Activated CD4-positive, alpha-beta T cell treated with anti-CD3 and anti-CD28 coated beads, Interleukin-2, amount 10 ng/mL, durations not matched to agents 7 days and 5 days (primary cell): ENCODE data around the gene FN3K. TPM values are rescaled to one million over a fixed set of nuclear protein-coding genes. Genes with fewer than 3 reads are reported as not detected.
"Not testable (repeated sequence)": the region's sequence is repeated elsewhere in the genome, so short reads cannot be mapped to it uniquely, and the experiment has no call there.

ENCODE experiments used
- CTCF ChIA-PET: fragments of 350-600 bp; sonication (Branson Sonifier 250); formaldehyde crosslinking; loops from one replicate; lab custom pipeline; 2021; ENCODE audit warnings: antibody characterized with exemption; lab: Charles Lee
- POLR2A ChIA-PET: fragments of 350-600 bp; sonication (Branson Sonifier 250); formaldehyde crosslinking; loops from one replicate; lab custom pipeline; 2021; ENCODE audit warnings: antibody characterized with exemption; lab: Charles Lee
- DNase-seq: peaks from one replicate; pipeline ENCODE4 v3.0.0-alpha.2; 2020
- H3K27ac Mint-ChIP-seq: one replicate; pipeline ENCODE4 v1.8.0; 2021; ENCODE audit warnings: mild to moderate bottlenecking, moderate library complexity, mixed read lengths
- H3K27me3 Mint-ChIP-seq: one replicate; pipeline ENCODE4 v1.8.0; 2021; ENCODE audit warnings: mixed read lengths
- H3K36me3 Mint-ChIP-seq: one replicate; pipeline ENCODE4 v1.8.0; 2021; ENCODE audit warnings: low read depth, mixed read lengths
- H3K4me1 Mint-ChIP-seq: one replicate; pipeline ENCODE4 v1.8.0; 2021; ENCODE audit warnings: mixed read lengths
- H3K4me3 Mint-ChIP-seq: one replicate; pipeline ENCODE4 v1.8.0; 2021; ENCODE audit warnings: mild to moderate bottlenecking, moderate library complexity, mixed read lengths
- H3K9me3 Mint-ChIP-seq: one replicate; pipeline ENCODE4 v1.8.0; 2021; ENCODE audit warnings: mixed read lengths
- total RNA-seq, 2 experiments: library from RNA; stranded (reverse); gene quantifications; one replicate each; pipeline ENCODE4 v1.2.3, GENCODE V29; 2021

Gene FN3K
- total RNA-seq, 2 experiments from 2014 or later: 2.0 to 4.2 TPM

GRCh38 chr17:82732118-82732743, 3.2 kb upstream of the FN3K start:
- CTCF ChIA-PET: interaction anchor here (1.1 kb wide), 1 partner anchor 64 kb away, joined by 3 read pairs; no protein-coding TSS in a partner anchor
- Mint-ChIP-seq H3K4me3 (no peak overlapping the region), H3K9me3 (peaks cover 8% of the 10 kb centered on the region), H3K4me1 (no peaks in the 10 kb centered on the region), H3K27me3 (no peaks in the 10 kb centered on the region), H3K36me3 (peaks cover 30% of the 10 kb centered on the region), H3K27ac (no peak overlapping the region)
- POLR2A ChIA-PET: no interaction called here
- no peak for DNase-seq

- no peaks in the 10 kb centered on the region for H3K27me3 Mint-ChIP-seq
- POLR2A ChIA-PET: no interaction called here
- no peak overlapping the region for H3K4me3 Mint-ChIP-seq
- H3K9me3 Mint-ChIP-seq: peaks cover 18% of the 10 kb centered on the region
- no peaks in the 10 kb centered on the region for H3K4me1 Mint-ChIP-seq
- CTCF ChIA-PET: no interaction called here
- no peak overlapping the region for H3K27ac Mint-ChIP-seq
- no peak for DNase-seq
- peaks cover 39% of the 10 kb centered on the region for H3K36me3 Mint-ChIP-seq
Observed at GRCh38 chr17:82736511-82737185, 1.2 kb downstream of the FN3K start.

GRCh38 chr17:82737967-82738877, 2.8 kb downstream of the FN3K start:
- no peak overlapping the region for H3K27ac Mint-ChIP-seq
- H3K36me3 Mint-ChIP-seq: peaks cover 31% of the 10 kb centered on the region
- H3K9me3 Mint-ChIP-seq: peaks cover 17% of the 10 kb centered on the region
- CTCF ChIA-PET: interaction anchor here (1.0 kb wide), 1 partner anchor 82 kb away, joined by 3 read pairs; no protein-coding TSS in a partner anchor
- no peaks in the 10 kb centered on the region for H3K27me3 Mint-ChIP-seq
- POLR2A ChIA-PET: no interaction called here
- DNase-seq: no peak
- no peaks in the 10 kb centered on the region for H3K4me1 Mint-ChIP-seq
- H3K4me3 Mint-ChIP-seq: no peak overlapping the region

- Mint-ChIP-seq H3K27ac (no peak overlapping the region), H3K4me1 (no peaks in the 10 kb centered on the region), H3K36me3 (peaks cover 23% of the 10 kb centered on the region), H3K27me3 (no peaks in the 10 kb centered on the region), H3K4me3 (no peak overlapping the region), H3K9me3 (peaks cover 16% of the 10 kb centered on the region)
- ChIA-PET POLR2A (no interaction called here), CTCF (interaction anchor here (0.9 kb wide), 1 partner anchor 29 kb away, joined by 3 read pairs; no protein-coding TSS in a partner anchor)
- DNase-seq: no peak
Observed at GRCh38 chr17:82740906-82741759, 5.7 kb downstream of the FN3K start.

GRCh38 chr17:82743344-82744219, 8.2 kb downstream of the FN3K start:
- Mint-ChIP-seq H3K4me1 (no peaks in the 10 kb centered on the region), H3K27me3 (no peaks in the 10 kb centered on the region), H3K27ac (no peak overlapping the region), H3K9me3 (peaks cover 19% of the 10 kb centered on the region), H3K36me3 (peaks cover 23% of the 10 kb centered on the region), H3K4me3 (no peak overlapping the region)
- no peak for DNase-seq
- ChIA-PET POLR2A (no interaction called here), CTCF (interaction anchor here (0.5 to 1.1 kb wide), 2 partner anchors 21 to 333 kb away, joined by 4 to 5 read pairs; no protein-coding TSS in a partner anchor)

GRCh38 chr17:82744736-82745135, 9.3 kb downstream of the FN3K start:
- CTCF ChIA-PET, H3K27me3 Mint-ChIP-seq, H3K27ac Mint-ChIP-seq, H3K4me3 Mint-ChIP-seq, H3K4me1 Mint-ChIP-seq, DNase-seq, POLR2A ChIA-PET: not testable (repeated sequence)
- Mint-ChIP-seq H3K36me3 (peaks cover 21% of the 10 kb centered on the region), H3K9me3 (peaks cover 19% of the 10 kb centered on the region)

- H3K36me3 Mint-ChIP-seq: peaks cover 17% of the 10 kb centered on the region
- no peak overlapping the region for H3K27ac Mint-ChIP-seq
- no peaks in the 10 kb centered on the region for H3K4me1 Mint-ChIP-seq
- H3K4me3 Mint-ChIP-seq: no peak overlapping the region
- ChIA-PET POLR2A (interaction anchor here (0.5 kb wide), 1 partner anchor 909 kb away, joined by 3 read pairs; no protein-coding TSS in a partner anchor), CTCF (interaction anchor here (0.6 kb wide), 1 partner anchor 309 kb away, joined by 3 read pairs; no protein-coding TSS in a partner anchor)
- peaks cover 16% of the 10 kb centered on the region for H3K9me3 Mint-ChIP-seq
- H3K27me3 Mint-ChIP-seq: no peaks in the 10 kb centered on the region
- DNase-seq: no peak
Observed at GRCh38 chr17:82745524-82745923, 10.1 kb downstream of the FN3K start.

- peaks cover 5% of the 10 kb centered on the region for H3K9me3 Mint-ChIP-seq
- DNase-seq: no peak
- CTCF ChIA-PET: no interaction called here
- peaks cover 4% of the 10 kb centered on the region for H3K4me1 Mint-ChIP-seq
- H3K36me3 Mint-ChIP-seq: peaks cover 2% of the 10 kb centered on the region
- POLR2A ChIA-PET: no interaction called here
- H3K27me3 Mint-ChIP-seq: no peaks in the 10 kb centered on the region
- no peak overlapping the region for H3K27ac Mint-ChIP-seq
- no peak overlapping the region for H3K4me3 Mint-ChIP-seq
Observed at GRCh38 chr17:82748756-82749155, 13.3 kb downstream of the FN3K start.

GRCh38 chr17:82750241-82750908, 15.0 kb downstream of the FN3K start:
- CTCF ChIA-PET: no interaction called here
- no peak for DNase-seq
- peak overlapping the region; percentile 31 for H3K27ac Mint-ChIP-seq
- POLR2A ChIA-PET: no interaction called here
- H3K9me3 Mint-ChIP-seq: peaks cover 5% of the 10 kb centered on the region
- H3K4me3 Mint-ChIP-seq: peak overlapping the region; percentile 48
- peaks cover 7% of the 10 kb centered on the region for H3K36me3 Mint-ChIP-seq
- peaks cover 17% of the 10 kb centered on the region for H3K4me1 Mint-ChIP-seq
- H3K27me3 Mint-ChIP-seq: no peaks in the 10 kb centered on the region

GRCh38 chr17:82751171-82751570, 15.8 kb downstream of the FN3K start:
- peaks cover 2% of the 10 kb centered on the region for H3K9me3 Mint-ChIP-seq
- no peak for DNase-seq
- H3K27me3 Mint-ChIP-seq: no peaks in the 10 kb centered on the region
- CTCF ChIA-PET: no interaction called here
- peaks cover 21% of the 10 kb centered on the region for H3K4me1 Mint-ChIP-seq
- peaks cover 7% of the 10 kb centered on the region for H3K36me3 Mint-ChIP-seq
- POLR2A ChIA-PET: no interaction called here
- H3K4me3 Mint-ChIP-seq: no peak overlapping the region
- no peak overlapping the region for H3K27ac Mint-ChIP-seq
